RPMI8226 (cell line): ENCODE data around the gene ACOX2.

ENCODE experiments used
- DNase-seq: peaks from one replicate; pipeline ENCODE4 v3.0.0-alpha.2; 2015

ACOX2 gene

DNA sequence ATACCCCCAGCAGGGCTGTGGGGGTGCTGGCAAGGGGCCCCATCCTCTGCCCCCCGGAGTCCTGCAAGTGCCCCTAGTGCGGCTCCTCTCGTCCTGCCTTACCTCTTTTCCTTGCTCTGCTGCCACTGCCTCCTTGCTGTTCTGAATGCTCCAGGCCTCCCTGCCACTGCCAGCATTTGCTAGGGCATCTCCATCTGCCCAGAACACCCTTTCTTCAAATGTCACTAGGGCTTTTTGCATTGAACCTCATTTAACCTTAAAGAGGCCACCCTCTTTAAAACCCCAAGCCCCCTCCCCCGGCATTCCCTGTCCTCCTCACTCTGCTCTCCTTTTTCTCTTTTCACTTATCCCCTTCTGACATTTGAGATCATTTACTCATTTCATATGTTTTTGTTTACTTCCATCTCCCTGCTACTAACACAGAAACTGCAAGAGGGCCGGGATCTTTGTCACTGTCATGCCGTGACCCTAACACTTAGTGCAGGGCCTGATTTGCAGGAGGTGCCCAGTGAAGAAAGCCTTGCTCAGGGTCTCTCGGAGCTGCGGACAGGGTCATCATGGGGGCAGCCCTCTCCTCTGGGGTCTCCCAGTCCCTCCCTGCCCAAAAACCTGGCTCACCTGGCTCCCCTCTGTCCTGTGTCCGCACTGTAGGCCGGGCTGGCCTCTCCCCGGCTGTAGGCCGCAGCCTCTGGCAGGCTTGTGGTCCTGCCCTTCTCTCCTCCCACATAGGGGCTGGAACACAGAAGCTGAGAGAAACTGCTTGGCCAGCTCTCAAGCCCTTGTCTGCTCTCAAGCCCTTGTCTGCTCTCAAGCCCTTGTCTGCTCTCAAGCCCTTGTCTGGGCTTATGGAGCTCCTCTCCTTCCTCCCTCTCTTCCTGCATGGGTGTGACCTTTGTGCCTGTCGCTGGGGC, at the start of gene ACOX2:
Gene ACOX2 (minus strand): TSS at position 690 of the 911 bp plus-strand sequence. CDS start 2,084 bp downstream, outside the sequence.
- DNase-seq: no peak

GRCh38 chr3:58585994-58586393, 49.0 kb upstream of the ACOX2 start:
- no peak for DNase-seq

- peak; percentile 66 for DNase-seq
These were observed 48.2 kb upstream of the ACOX2 start for GRCh38 chr3:58585005-58585786.

- DNase-seq: no peak
These were observed 47.7 kb upstream of the ACOX2 start for GRCh38 chr3:58584690-58585004.

GRCh38 chr3:58581328-58582091, 44.5 kb upstream of the ACOX2 start:
- DNase-seq: no peak

DNA sequence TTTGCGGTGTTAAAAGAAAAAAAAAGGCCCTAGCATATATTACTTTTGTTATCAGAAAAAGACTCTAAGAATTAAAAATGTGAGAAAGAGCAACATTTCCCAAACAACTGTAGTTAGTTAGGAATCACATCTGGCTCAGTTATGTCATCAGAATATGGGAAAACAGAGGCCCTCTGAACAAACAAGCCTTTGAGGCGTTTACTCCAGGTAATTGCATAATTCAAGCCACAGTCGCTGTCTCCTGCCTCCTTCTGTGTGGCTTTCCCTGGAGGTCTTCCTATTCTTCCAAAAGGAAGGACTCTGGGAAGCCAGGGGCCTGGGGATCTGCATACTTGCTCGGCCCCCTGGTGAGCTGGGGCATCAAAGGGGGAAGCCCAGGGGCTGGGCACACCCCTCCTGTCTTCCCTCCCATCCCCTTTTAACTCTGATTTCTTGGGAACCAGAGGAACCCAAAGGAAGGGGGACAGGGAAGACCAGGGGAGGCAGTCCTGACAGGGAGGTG, 43.9 kb upstream of the ACOX2 start:
- no peak for DNase-seq

- no peak for DNase-seq
These were observed 41.9 kb upstream of the ACOX2 start for GRCh38 chr3:58578873-58579272.

DNA sequence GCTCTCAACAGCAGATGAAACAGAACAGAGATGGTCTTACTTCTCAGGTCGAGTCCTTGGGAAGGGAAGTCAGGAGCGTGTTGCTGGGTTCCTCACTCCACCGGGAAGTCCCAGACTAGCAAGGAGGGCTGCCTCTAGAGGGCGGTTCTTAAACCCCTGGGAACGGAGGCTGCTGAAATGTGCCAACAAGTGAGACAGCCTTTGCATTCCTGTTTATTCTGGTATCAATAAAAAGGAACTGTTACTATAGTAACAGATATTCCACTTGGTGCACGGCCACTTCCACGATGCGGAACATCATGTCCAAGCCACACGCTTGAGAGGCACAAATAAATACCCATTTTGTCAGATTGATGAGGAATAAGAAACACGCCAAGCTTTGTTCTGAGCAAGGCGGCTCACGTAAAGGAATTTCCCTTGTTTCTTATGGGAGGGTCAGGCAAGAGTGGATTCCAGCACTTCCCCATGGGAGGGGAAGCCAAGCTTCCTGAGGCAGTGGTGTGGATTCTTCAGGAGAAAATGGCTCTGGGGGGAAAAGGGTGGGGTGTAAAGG, 40.4 kb upstream of the ACOX2 start, which contains the start of gene FAM107A:
Gene FAM107A (minus strand): TSS at position 123 of the 553 bp plus-strand sequence. CDS start 7,531 bp downstream, outside the sequence.
- no peak for DNase-seq

- DNase-seq: no peak
These were observed 39.7 kb upstream of the ACOX2 start for GRCh38 chr3:58576716-58577115.

- DNase-seq: no peak
These were observed 39.1 kb upstream of the ACOX2 start for GRCh38 chr3:58575971-58576652.

GRCh38 chr3:58574682-58575081, 37.7 kb upstream of the ACOX2 start:
- DNase-seq: no peak

DNA sequence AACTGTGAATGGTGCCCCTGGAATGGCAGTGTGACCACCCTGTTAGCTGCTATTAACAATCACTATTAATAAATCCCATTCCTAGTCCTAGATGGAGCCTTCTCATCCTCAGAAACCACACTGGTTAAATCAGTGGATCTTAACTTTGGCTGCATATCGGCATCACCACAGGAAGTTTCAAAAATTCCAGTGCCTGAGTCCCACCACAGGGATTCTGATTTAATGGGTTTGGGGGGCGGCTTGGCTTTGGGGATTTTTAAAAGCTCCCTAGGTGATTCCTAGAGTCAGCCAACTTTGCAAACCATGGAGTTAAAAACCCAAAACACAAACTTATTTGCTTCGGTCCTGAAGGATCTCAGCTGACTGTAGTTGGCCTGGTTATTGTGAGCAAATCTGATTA, 37.1 kb upstream of the ACOX2 start:
- DNase-seq: no peak

GRCh38 chr3:58573640-58574039, 36.6 kb upstream of the ACOX2 start:
- no peak for DNase-seq

DNA sequence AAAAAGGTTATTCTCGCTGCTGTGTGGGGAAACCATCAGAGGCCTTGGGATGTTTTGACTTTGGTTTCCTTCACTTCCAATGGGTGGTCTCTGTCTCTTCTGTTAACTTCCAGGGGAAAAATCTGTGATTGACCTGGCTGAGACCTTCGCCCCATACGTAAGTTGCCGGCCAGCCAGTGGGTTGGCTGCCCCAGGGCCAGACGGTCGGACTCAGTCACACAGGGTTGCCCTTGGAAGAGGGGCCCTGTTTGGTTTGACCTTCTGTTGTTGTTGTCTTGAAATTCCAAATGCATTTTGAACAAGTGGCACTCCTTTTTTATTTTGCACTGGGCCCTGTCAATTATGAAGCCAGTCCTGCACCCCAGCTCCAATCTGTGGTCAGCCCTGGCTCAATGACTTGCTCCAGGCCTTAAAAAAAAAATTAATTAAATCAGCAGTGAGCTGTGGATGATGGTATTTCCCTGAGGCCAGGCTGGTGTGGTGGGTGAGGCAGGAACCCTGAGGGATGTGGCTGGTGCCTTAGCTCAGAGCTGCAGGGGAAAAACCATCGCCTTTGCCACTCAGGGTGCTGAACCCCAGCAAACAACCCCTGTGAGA, 35.7 kb upstream of the ACOX2 start:
- no peak for DNase-seq

GRCh38 chr3:58572013-58572633, 35.1 kb upstream of the ACOX2 start:
- DNase-seq: no peak

- DNase-seq: no peak
These were observed 33.9 kb upstream of the ACOX2 start for GRCh38 chr3:58570851-58571250.

- no peak for DNase-seq
These were observed 32.5 kb upstream of the ACOX2 start for GRCh38 chr3:58569287-58570001.

DNA sequence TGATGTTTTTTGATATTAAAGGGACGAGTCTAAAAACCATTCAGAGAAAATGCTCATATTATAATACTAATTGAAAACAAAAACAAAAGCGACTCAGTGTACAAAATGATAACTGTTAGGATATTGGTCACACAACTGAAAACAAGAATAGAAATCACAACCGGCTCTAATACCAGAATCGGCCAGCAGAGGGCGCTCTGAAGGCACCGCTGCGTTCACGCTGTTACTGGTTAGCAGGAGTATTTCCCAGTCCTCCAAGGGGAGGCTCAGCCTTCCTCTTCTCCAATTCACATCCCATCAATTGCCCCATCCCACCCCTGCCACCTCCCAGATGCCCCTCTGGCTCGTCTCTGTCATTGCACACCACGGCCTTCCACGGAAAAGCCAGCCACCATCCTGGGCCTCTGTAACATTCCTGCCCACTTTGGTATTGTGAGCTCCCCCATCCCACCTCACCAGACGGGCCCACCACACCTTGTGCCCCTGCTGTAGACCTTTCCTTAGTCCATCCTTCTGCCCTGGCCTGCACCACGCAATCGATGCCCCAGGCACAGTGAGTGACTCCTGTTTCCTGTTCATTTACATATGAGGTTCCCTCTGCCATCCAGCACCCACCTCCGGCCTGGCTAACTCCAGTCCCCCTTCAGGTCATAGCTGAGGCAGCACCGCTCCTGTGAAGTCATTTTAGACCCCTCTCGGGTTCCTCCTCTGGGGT, 31.7 kb upstream of the ACOX2 start:
- peak; percentile 72 for DNase-seq

- DNase-seq: no peak
These were observed 30.2 kb upstream of the ACOX2 start for GRCh38 chr3:58567251-58567515.
